GM18505 (cell line): Measurements from ENCODE around the gene GRK5.

Experiments
- ATAC-seq: cut with Tn5 transposase; IDR thresholded peaks from one replicate; pipeline ENCODE4 v1.9.1; 2021; ENCODE audit not compliant: unreplicated experiment
- POLR2A ChIP-seq: IDR thresholded peaks from 4 replicates; pipeline ENCODE4 v1.6.1; 2011; ENCODE audit warnings: borderline replicate concordance; ENCODE audit not compliant: insufficient read depth, insufficient read length; ENCODE audit errors: extremely low read depth

Gene GRK5

DNA sequence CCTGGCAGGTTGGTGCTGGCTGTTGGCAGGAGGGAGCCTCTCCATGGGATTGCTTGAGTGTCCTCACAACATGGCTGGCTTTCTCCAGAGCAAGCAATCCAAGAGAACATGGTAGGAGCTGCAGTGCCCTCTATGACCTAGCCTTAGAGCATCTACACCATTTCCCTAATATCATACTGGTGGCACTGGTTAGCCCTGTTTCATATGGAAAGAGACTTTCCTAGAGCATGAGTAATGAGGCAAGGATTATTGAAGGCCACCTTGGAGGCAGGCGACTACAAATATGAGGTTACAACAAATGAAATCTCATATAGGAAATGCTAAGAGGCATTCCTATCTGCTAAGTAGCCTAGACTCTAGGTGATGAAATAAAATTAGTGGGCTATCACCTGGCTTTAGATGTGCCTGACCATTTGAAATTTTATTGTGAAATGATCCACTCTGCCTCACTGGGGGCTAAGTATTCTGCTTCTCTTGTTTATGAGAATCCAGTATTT, 181.5 kb downstream of the GRK5 start:
- ATAC-seq, result no peak

DNA sequence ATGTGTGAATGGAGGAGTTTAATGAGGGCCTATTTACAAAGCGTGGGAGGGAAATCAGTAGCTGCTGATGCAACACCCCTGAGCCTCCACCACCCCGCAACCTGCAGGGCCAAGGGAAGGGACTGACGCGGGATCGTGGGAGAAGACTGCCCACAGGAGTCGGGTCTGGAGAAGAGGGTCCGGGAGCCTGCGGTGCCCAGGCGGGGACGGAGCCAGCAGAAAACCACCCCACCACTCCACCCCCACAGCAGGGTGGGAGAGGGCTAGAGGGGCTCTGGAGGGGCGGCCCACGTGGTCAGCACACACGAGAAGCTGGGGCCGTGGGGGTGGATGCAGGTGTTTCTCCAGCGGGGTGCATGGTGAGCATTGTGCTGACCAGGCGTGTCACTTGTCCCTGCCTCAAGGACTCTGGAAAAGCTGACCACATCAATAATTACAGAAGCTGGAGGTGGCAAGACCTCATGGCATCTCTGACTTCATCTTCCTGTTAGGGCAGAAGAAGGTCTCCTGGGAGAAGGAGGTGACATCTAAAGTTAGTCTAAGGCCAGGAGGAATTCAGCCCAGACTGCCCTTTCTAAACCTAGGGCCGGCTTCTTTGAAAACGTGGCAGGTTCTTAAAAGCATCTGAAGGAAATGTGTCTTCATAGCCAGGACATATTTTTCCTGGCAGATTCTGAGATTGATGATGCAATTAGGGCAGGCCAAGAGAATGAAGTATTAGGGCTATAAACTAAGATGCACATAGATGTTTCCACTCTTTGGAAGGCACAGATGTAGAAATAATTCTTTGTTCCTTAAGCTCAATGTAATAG, 184.3 kb downstream of the GRK5 start:
- TF ChIP-seq POLR2A, result no peak
- ATAC-seq, result no peak

More for the DNA sequence above, 181.5 kb downstream of the GRK5 start:
- TF ChIP-seq POLR2A, result no peak

DNA sequence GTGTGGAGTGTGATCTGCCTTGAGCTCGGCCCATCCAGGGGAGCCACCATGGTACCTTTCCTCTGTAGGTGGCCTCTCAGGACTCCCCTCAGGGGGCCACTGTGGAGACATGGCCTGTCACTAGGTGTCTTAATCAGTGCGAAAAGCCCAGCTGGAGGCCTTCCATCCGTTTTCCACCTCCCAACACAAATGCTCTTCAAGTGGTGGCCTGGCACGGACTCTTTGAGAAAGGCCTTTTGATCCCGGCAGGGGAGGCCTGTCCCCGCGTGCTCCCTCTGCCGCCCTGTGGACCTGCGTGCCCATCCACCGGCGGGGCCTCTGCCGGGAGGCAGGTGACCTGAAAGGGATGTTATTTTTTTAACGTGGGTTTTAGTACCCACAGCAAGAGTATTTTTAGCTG, 185.6 kb downstream of the GRK5 start:
- no peak for ATAC-seq
- no peak for TF ChIP-seq POLR2A

DNA sequence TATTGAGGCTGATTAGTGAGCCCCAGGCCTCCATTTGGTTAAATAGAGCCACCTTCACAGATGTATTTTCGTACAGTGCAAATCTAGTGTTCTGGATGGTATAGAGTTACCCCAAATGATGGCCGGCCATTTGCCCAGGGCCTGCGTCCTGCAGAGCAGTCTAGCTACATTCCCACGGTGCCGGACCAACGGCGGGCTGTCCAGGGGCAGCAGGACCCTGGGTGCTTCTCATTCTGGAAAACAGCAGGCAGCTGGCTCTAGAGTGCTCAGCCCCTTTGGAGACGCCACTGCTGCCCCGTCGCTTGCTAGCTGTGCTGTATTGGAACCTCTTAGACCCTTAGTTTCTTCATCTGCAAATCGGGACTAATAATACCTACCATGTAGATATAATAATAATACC, 186.1 kb downstream of the GRK5 start:
- no peak for TF ChIP-seq POLR2A
- no peak for ATAC-seq

DNA sequence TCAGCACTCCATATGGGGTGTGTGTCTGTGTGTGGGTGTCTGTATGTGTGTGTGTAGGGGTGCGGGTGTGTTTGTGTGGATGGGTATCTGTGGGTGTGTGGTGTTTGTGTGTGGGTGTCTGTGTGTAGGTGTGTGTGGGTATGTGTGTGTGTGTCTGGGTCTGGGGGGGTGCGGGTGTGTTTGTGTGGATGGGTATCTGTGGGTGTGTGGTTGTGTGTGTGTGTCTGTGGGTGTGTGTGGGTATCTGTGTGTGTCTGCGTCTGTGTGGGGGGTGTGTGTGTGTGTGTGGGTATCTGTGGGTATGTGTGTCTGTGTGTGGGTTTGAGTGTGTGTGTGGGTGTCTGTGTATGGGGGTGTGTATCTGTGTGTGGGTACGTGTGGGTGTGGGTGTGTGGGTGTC, 186.5 kb downstream of the GRK5 start:
- no peak for ATAC-seq
- TF ChIP-seq POLR2A, result no peak

DNA sequence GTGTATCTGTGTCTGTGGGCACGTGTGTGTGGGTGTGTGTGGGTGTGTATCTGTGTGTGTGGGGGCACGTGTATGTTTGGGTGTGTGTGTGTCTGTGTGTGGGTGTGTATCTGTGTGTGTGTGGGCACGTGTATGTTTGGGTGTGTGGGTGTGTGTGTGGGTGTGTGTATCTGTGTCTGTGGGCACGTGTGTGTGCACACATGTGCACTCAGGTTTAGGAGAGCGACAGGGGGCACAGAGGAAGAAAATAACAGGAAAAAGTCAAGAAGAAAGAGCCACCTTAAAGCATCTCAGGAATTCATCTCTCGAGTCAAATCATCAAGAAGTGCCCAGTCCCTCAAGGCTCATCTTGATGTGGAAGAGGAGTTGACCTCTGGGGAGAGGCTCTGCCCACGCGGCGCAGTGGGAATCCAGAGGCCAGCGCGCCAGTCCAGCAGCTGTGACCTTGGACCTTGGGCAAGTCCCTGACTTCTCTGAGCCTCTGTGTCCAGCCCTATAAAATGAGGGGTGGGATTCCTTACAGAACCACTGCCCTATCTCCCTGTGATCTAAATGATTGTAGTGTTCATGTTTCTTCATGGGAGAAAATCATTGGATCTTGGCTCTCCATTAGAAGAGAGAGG, 187.4 kb downstream of the GRK5 start:
- no peak for ATAC-seq

DNA sequence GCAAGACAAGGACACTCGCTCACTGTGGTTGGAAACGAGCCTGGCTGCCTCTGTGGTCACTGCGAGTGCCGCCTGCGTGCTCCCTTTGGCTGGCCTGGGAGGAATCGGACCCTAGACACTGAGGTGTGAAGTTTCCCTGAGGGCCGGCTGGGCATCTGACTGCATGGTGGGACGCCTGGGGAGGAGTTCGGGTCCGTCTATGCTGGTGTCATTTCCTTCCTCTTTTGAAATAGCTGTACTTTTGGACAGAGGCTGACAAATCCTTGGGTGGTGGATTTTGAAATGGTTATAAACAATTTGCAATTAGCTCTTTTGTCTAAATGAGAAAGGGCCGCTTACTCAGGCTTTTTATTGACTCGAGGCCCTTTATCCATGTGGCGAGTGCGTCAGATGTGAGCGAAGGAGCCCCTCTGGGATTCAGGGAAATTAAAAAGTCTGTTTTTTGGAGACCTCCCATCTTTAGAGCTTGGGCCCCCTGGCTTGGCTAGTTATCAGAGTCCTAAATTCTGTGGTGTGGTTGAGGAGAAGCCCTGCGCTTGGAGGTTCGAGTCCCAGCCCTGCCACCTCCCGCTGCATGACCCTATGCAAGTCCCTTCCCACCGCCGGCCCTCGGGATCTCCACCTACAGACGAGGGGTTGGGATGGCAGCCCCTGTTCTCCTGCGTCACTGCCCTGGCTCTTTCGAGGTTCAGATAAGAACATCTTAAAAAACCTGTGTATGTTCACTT, 188.1 kb downstream of the GRK5 start:
- no peak for TF ChIP-seq POLR2A
- no peak for ATAC-seq

More for the DNA sequence above, 187.4 kb downstream of the GRK5 start:
- no peak for TF ChIP-seq POLR2A

DNA sequence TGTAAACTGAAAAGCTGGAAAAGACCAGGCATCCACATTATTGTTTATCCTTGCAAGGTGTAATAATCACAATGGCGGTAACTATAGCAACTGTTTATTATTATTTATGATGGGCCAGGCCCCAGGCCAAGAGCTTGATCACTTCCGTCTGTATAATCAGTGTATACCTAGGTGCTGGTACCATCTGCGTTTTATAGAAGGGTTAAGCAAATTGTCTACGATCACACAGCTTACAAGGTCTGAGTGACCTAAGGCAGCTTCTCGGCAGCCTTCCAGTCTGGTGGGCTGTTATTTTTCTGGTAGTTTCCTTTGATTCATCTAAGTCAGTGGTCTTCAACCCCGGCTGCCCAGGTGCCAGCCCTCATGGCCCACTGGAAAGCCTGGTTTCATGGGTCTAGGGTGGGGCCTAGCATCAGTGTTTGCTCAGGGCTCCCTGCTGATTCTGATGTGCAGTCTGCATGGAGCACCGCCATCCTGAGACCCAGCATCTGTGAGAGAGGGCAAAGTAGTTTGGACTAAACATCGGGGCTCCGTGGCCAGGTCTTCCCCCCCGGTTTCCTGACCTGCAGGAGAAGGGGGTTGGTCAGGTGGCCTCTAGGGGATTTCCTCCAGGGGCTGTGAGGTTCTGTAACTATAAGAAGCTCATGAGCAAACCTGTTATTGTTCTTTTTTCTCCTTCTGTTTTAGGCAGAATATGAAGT, 188.8 kb downstream of the GRK5 start:
- no peak for TF ChIP-seq POLR2A
- ATAC-seq, result no peak

DNA sequence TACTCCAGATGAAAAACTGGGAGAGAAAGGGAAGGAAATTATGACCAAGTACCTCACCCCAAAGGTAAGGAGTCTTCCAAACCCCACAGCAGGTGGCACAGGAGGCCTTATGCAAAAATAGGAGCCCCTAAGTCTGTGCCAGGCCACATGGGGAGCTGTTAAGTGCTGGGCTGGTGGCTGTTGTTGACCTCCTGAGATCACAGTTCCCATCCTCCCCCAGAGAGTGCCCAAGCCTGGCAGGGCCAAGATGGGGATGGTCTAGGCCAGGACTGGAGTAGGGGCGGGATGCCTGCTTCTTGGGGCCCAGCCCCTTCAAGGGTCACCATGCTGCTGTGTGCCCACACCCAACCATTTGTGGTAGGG, 189.3 kb downstream of the GRK5 start:
- no peak for TF ChIP-seq POLR2A
- no peak for ATAC-seq

DNA sequence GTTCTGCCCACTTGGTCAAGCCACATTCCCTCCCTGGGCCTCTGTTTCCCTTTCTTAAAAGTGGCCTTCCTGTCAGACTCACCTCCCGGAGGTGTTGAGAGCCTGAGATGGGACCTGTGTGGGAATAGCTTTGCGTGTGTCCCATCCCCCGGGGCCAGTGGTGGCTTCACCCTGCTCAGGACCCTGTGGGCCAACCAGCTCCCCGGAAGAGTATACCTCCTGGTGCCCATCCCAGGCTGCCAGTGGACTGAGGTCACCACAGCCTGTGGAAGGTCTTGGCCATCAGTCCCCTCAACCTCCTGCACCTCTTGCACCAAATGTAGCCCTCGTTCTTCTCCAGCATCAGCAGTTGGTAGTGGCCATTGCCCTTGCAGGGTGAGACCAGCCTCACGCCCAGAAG, 190.0 kb downstream of the GRK5 start:
- no peak for TF ChIP-seq POLR2A
- ATAC-seq, result no peak

DNA sequence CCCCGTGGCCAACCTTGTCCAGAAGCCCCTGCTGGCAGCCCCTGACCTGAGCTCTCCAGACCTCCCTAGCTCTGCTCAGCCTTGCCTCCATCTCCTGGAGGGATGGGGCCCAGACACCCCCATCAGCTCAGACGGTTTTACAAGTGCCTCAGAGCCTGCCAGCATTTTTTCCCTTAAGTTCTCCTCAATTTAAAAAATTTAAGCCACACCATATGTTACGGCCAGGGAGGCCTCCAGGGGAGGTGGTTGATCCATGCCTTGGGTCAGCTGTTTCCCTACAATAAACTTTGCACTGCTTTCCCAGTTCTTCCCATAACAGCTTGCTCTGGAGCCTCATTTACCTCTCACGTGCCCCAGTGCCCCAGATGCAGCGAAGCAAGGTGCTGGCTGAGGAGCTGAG, 191.6 kb downstream of the GRK5 start:
- no peak for ATAC-seq
- TF ChIP-seq POLR2A, result no peak

DNA sequence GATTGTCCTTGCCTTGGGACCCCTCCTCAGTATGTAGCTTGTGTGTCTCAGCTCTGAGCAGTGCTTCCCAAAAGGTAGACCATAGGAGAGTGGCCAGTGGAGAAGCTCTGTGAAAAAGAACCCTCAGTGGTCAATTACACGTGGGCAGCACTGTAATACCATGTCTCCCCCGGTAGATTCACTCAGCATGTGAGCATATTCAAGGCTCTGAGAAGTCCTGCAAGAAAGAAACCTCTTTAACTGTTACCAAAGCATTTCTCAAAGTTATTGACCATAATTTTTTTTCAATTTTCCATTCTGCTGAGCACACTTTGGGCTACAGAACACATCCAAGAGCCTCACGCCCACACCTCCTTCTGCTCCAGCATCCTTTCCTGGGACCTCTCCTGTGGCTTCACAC, 192.1 kb downstream of the GRK5 start:
- no peak for ATAC-seq
- no peak for TF ChIP-seq POLR2A
